NCI-H1436 (cell line): Measurements from ENCODE around the gene S100A14.
"Not testable (repeated sequence)": the region's sequence is repeated elsewhere in the genome, so short reads cannot be mapped to it uniquely, and the experiment has no call there.

Experiments used
- DNase-seq: peaks from one replicate; lab custom pipeline; 2025; lab: John Stamatoyannopoulos, UW

Gene S100A14

GRCh38 chr1:153616144-153616916 is at the start of gene S100A14:
S100A14 (minus strand) TSS chr1:153616325; CDS start chr1:153615858, 467 bp downstream.
- no peak for DNase-seq

- DNase-seq: no peak
These were observed 47.1 kb upstream of the S100A14 start for GRCh38 chr1:153663211-153663610.

- DNase-seq: no peak
These were observed 46.1 kb upstream of the S100A14 start for GRCh38 chr1:153662269-153662668.

- peak; percentile 17 for DNase-seq
These were observed 45.1 kb upstream of the S100A14 start for GRCh38 chr1:153661111-153661708.

- DNase-seq: no peak
These were observed 43.5 kb upstream of the S100A14 start for GRCh38 chr1:153659656-153660055.

GRCh38 chr1:153659175-153659534 is 43.0 kb upstream of the S100A14 start:
- DNase-seq: no peak

GRCh38 chr1:153658400-153659174 is 42.5 kb upstream of the S100A14 start, which contains the start of gene SNAPIN:
SNAPIN (plus strand) TSS chr1:153658703; CDS start chr1:153658744, 41 bp downstream.
- peak; percentile 79 for DNase-seq

- no peak for DNase-seq
These were observed 39.2 kb upstream of the S100A14 start for GRCh38 chr1:153655333-153655732.

- DNase-seq: no peak
These were observed 36.8 kb upstream of the S100A14 start for GRCh38 chr1:153652805-153653500.

- no peak for DNase-seq
These were observed 35.6 kb upstream of the S100A14 start for GRCh38 chr1:153651771-153652170.

GRCh38 chr1:153649863-153650235 is 33.7 kb upstream of the S100A14 start:
- DNase-seq: no peak

GRCh38 chr1:153649137-153649862 is 33.2 kb upstream of the S100A14 start:
- no peak for DNase-seq

- no peak for DNase-seq
These were observed 32.0 kb upstream of the S100A14 start for GRCh38 chr1:153648000-153648643.

- DNase-seq: no peak
These were observed 31.2 kb upstream of the S100A14 start for GRCh38 chr1:153647346-153647714.

- DNase-seq: no peak
These were observed 30.7 kb upstream of the S100A14 start for GRCh38 chr1:153646672-153647345.

- no peak for DNase-seq
These were observed 27.7 kb upstream of the S100A14 start for GRCh38 chr1:153643816-153644215.

GRCh38 chr1:153643100-153643499 is 27.0 kb upstream of the S100A14 start:
- DNase-seq: no peak

GRCh38 chr1:153642161-153642560 is 26.0 kb upstream of the S100A14 start:
- DNase-seq: no peak

GRCh38 chr1:153640861-153641260 is 24.7 kb upstream of the S100A14 start:
- no peak for DNase-seq

GRCh38 chr1:153640213-153640612 is 24.1 kb upstream of the S100A14 start:
- DNase-seq: not testable (repeated sequence)

- DNase-seq: no peak
These were observed 23.2 kb upstream of the S100A14 start for GRCh38 chr1:153639280-153639679.
